RWPE1 (cell line): ENCODE results near the gene CLCA1.
"Not testable (repeated sequence)": the region's sequence is repeated elsewhere in the genome, so short reads cannot be mapped to it uniquely, and the experiment has no call there.

ENCODE experiments used
- CTCF ChIA-PET: fragments of 350-600 bp; sonication (Branson Sonifier 250); formaldehyde crosslinking; extraction: SDS; loops from one replicate; lab custom pipeline; 2021; lab: Yijun Ruan, JAX
- POLR2A ChIA-PET: fragments of 400-600 bp; formaldehyde crosslinking; extraction: SDS; loops from one replicate; lab custom pipeline; 2020; ENCODE audit warnings: antibody characterized with exemption; ENCODE audit not compliant: low non-redundant PET; lab: Yijun Ruan, JAX
- DNase-seq: peaks from one replicate; pipeline ENCODE4 v3.0.0; 2012; ENCODE audit warnings: low spot score
- H3K27ac ChIP-seq: fragments of 450-650 bp; 2 replicates; pipeline ENCODE4 v1.5.1; 2017
- CTCF ChIP-seq: fragments of 450-650 bp; conservative IDR thresholded peaks from 2 replicates; pipeline ENCODE4 v1.5.1; 2017; ENCODE audit warnings: low read depth, mild to moderate bottlenecking

Gene CLCA1

GRCh38 chr1:86491171-86491950 lies 22.6 kb downstream of the CLCA1 start:
- ChIA-PET POLR2A (no interaction called here), CTCF (interaction anchor here (1.0 kb wide), 1 partner anchor 18 kb away, joined by 3 read pairs; no protein-coding TSS in a partner anchor)
- TF ChIP-seq CTCF, result no peak
- no peak overlapping the region for H3K27ac ChIP-seq
- no peak for DNase-seq

DNA sequence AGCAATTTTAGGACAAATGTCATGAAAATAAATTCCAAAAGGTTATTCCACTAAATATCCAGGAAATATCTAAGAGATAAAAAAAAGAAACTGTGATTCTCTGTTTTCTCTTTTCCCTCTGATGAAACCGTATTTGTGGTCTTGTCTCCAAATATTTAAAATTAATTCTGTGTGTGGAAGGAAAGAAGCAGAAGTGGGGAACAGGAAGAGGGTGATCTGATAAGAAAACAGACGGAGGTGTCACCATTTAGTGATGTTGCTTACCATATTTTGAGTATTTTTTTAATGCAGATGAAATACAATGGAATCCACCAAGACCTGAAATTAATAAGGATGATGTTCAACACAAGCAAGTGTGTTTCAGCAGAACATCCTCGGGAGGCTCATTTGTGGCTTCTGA lies 29.6 kb downstream of the CLCA1 start:
- no peak for TF ChIP-seq CTCF
- DNase-seq, result no peak
- POLR2A ChIA-PET, result no interaction called here
- H3K27ac ChIP-seq, result no peak overlapping the region
- CTCF ChIA-PET, result interaction anchor here (1.0 kb wide), 1 partner anchor 118 kb away, joined by 3 read pairs; no protein-coding TSS in a partner anchor

DNA sequence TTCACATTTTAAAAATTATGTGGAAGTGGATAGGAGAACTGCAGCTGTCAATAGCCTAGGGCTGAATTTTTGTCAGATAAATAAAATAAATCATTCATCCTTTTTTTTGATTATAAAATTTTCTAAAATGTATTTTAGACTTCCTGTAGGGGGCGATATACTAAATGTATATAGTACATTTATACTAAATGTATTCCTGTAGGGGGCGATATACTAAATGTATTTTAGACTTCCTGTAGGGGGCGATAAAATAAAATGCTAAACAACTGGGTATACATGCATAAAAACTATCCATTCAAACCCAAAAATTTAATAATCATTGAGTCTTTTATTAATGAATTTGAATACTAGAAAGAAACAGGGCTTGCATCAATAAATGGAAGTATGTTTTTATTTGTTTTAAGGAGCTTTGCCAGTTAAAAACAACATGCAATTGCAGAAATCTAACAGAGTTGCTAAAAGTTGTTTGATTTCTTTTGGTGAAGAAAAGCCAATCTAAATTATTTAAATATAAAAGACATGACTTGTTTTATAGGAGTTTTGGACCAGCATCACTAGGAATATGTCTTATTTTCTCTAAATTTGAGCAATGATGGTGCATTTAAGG lies 31.4 kb downstream of the CLCA1 start:
- CTCF ChIA-PET, result interaction anchor here (0.6 to 1.4 kb wide), 3 partner anchors 10 to 104 kb away, joined by 3 read pairs; partner anchors contain the start of gene ODF2L
- peak; percentile 69 for TF ChIP-seq CTCF

DNA sequence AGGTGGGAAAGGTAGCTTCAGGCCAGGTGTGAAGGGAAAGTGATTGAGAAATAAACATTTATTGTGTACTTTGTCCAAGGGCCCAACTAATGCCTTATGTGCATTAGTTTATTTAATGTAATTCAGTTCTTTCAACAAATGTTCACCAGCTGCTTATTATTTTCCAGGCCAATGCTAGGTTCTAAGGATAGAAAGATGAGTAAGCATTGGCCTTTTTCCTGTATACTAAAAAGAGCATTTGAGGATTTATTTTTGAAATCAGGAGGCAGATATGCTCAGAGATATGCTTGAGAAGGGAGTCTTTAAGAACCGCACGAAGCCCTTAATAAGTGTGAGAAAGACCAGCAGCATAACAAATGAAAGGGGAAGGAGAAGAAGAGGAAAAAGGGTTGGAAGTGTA lies 32.0 kb downstream of the CLCA1 start:
- ChIA-PET CTCF (interaction anchor here (0.6 to 1.4 kb wide), 3 partner anchors 11 to 105 kb away, joined by 3 read pairs; partner anchors contain the start of gene ODF2L), POLR2A (no interaction called here)
- no peak for DNase-seq
- no peak for TF ChIP-seq CTCF
- H3K27ac ChIP-seq, result no peak overlapping the region

More for the DNA sequence above, 31.4 kb downstream of the CLCA1 start:
- peak; percentile 8 for DNase-seq
- POLR2A ChIA-PET, result no interaction called here
- H3K27ac ChIP-seq, result no peak overlapping the region

- POLR2A ChIA-PET, H3K27ac ChIP-seq: not testable (repeated sequence)
- TF ChIP-seq CTCF, result peak; percentile 50
- CTCF ChIA-PET, result interaction anchor here (0.6 to 1.7 kb wide), 10 partner anchors 33 to 1691 kb away, joined by 3 to 14 read pairs (median 3); no protein-coding TSS in a partner anchor
- DNase-seq, result peak; percentile 45
Measured at GRCh38 chr1:86502125-86502646, 33.5 kb downstream of the CLCA1 start.

GRCh38 chr1:86502721-86503405 lies 34.1 kb downstream of the CLCA1 start:
- no peak overlapping the region for H3K27ac ChIP-seq
- POLR2A ChIA-PET, result no interaction called here
- CTCF ChIA-PET, result interaction anchor here (0.6 to 1.7 kb wide), 8 partner anchors 41 to 202 kb away, joined by 3 to 14 read pairs (median 3); no protein-coding TSS in a partner anchor
- DNase-seq, result peak; percentile 30
- no peak for TF ChIP-seq CTCF
